HCT116 (cell line): ENCODE results near the gene POU2AF1. TPM values are rescaled to one million over a fixed set of nuclear protein-coding genes. Genes with fewer than 3 reads are reported as not detected.

ENCODE experiments used
- ATAC-seq: fragments of 200-7000 bp; cut with Tn5 transposase; 2 replicates; pipeline ENCODE4 v1.9.1; 2020; ENCODE audit warnings: mild to moderate bottlenecking, moderate library complexity
- BruUV-seq: library from RNA; stranded (reverse); fragments of 400-500 nt; replicated peaks from 2 replicates; lab custom pipeline; 2021; lab: Mats Ljungman, UMichigan
- CTCF ChIA-PET: fragments of 300-600 bp; sonication (Branson Sonifier 250); formaldehyde crosslinking; loops from one replicate; lab custom pipeline; 2021; ENCODE audit warnings: antibody characterized with exemption; lab: Charles Lee
- POLR2A ChIA-PET: fragments of 300-600, 350-600 bp; sonication (Branson Sonifier 250); formaldehyde crosslinking; loops from one replicate; lab custom pipeline; 2021; ENCODE audit warnings: antibody characterized with exemption; lab: Charles Lee
- RAD21 ChIA-PET, 2 experiments: fragments of 300-600 bp; sonication (Branson Sonifier 250); formaldehyde crosslinking; loops; one replicate each; lab custom pipeline; 2023; ENCODE audit warnings: low total read pairs in 2 of 2; ENCODE audit not compliant: uncharacterized antibody in 2 of 2, unreplicated experiment in 2 of 2, low non-redundant PET in 1 of 2; lab: Charles Lee
- DNase-seq: peaks from one replicate; pipeline ENCODE4 v3.0.0-alpha.2; 2010; ENCODE audit warnings: low read depth, low spot score
- H2AFZ ChIP-seq: fragments of 200-600 bp; shearing (Covaris generic), sonication (generic); 2 replicates; pipeline ENCODE4 v1.6.1; 2017; ENCODE audit warnings: low read depth, mixed run types, mixed read lengths, antibody characterized with exemption, low read length; ENCODE audit not compliant: poor library complexity, severe bottlenecking
- H3K27ac ChIP-seq: 2 replicates; pipeline ENCODE4 v1.5.1; 2012; ENCODE audit warnings: low read depth, low read length
- H3K27me3 ChIP-seq: fragments of 200-600 bp; sonication (generic); 2 replicates; pipeline ENCODE4 v1.6.1; 2016; ENCODE audit warnings: mixed run types, low read length, mixed read lengths; ENCODE audit not compliant: insufficient read depth
- H3K36me3 ChIP-seq, 2 experiments: fragments of 200-500 bp in 1 of 2; fragments of 200-600 bp in 1 of 2; sonication (Bioruptor generic) in 1 of 2; sonication (generic) in 1 of 2; 2 replicates each; pipeline versions ENCODE4 v1.5.1 to v1.6.1; 2014 to 2016; ENCODE audit warnings: low read length in 2 of 2, inconsistent platforms in 1 of 2, mixed read lengths in 1 of 2, mixed run types in 1 of 2; ENCODE audit not compliant: insufficient read depth in 2 of 2, control insufficient read depth in 1 of 2
- H3K4me1 ChIP-seq, 2 experiments: fragments of 200-600 bp in 1 of 2; sonication (generic) in 1 of 2; 2 replicates each; pipeline versions ENCODE4 v1.5.1 to v1.6.1; 2012 to 2017; ENCODE audit warnings: low read length in 2 of 2, inconsistent platforms in 1 of 2, mild to moderate bottlenecking in 1 of 2, mixed read lengths in 1 of 2, mixed run types in 1 of 2, moderate library complexity in 1 of 2; ENCODE audit not compliant: insufficient read depth in 2 of 2, control insufficient read depth in 1 of 2
- H3K4me2 ChIP-seq: fragments of 200-600 bp; sonication (generic); 2 replicates; pipeline ENCODE4 v1.6.1; 2017; ENCODE audit warnings: mixed run types, low read length, mixed read lengths
- H3K4me3 ChIP-seq, 2 experiments: fragments of 200-600 bp in 1 of 2; sonication (generic) in 1 of 2; replicated peaks in 1 of 2; 2 replicates each; pipeline ENCODE4 v1.5.1; 2011 to 2016; ENCODE audit warnings: low read length in 2 of 2, control low read depth in 1 of 2, low read depth in 1 of 2, mild to moderate bottlenecking in 1 of 2, mixed read lengths in 1 of 2, mixed run types in 1 of 2
- H3K79me2 ChIP-seq: fragments of 200-600 bp; sonication (generic); 2 replicates; pipeline ENCODE4 v1.6.1; 2017; ENCODE audit warnings: mild to moderate bottlenecking, mixed run types, low read length, moderate library complexity, mixed read lengths; ENCODE audit not compliant: insufficient read depth
- H3K9ac ChIP-seq: fragments of 200-600 bp; sonication (generic); 2 replicates; pipeline ENCODE4 v1.6.1; 2016; ENCODE audit warnings: low read length, mixed read lengths
- H3K9me2 ChIP-seq: fragments of 200-600 bp; sonication (generic), shearing (Covaris generic); 2 replicates; pipeline ENCODE4 v1.6.1; 2017; ENCODE audit warnings: mixed run types, mild to moderate bottlenecking, moderate library complexity; ENCODE audit not compliant: insufficient read depth
- H3K9me3 ChIP-seq, 2 experiments: fragments of 200-500 bp in 1 of 2; fragments of 200-600 bp in 1 of 2; sonication (Bioruptor generic) in 1 of 2; sonication (generic) in 1 of 2; 2 replicates each; pipeline ENCODE4 v1.6.1; 2014 to 2017; ENCODE audit warnings: low read length in 2 of 2, mixed read lengths in 2 of 2, inconsistent platforms in 1 of 2, low read depth in 1 of 2, mild to moderate bottlenecking in 1 of 2, mixed run types in 1 of 2, moderate library complexity in 1 of 2; ENCODE audit not compliant: control insufficient read depth in 1 of 2, insufficient read depth in 1 of 2
- H4K20me1 ChIP-seq: fragments of 200-600 bp; sonication (generic), shearing (Covaris generic); 2 replicates; pipeline ENCODE4 v1.6.1; 2017; ENCODE audit warnings: mixed run types, mild to moderate bottlenecking, moderate library complexity; ENCODE audit not compliant: insufficient read depth
- CBX3 ChIP-seq: IDR thresholded peaks from 2 replicates; pipeline ENCODE4 v1.6.1; 2012; ENCODE audit warnings: low read depth
- EZH2 ChIP-seq: fragments of 200-600 bp; sonication (generic); IDR thresholded peaks from 2 replicates; pipeline ENCODE4 v1.6.1; 2017; ENCODE audit warnings: antibody characterized with exemption, mixed run types
- FOSL1 ChIP-seq: IDR thresholded peaks from 2 replicates; pipeline ENCODE4 v1.6.1; 2012; ENCODE audit warnings: low read depth
- JUND ChIP-seq: IDR thresholded peaks from 2 replicates; pipeline ENCODE4 v1.6.1; 2012
- POLR2A ChIP-seq: IDR thresholded peaks from 2 replicates; pipeline ENCODE4 v1.7.0; 2011; ENCODE audit warnings: borderline replicate concordance; ENCODE audit not compliant: insufficient read depth, insufficient read length; ENCODE audit errors: extremely low read depth
- RAD21 ChIP-seq: IDR thresholded peaks from 2 replicates; pipeline ENCODE4 v1.6.1; 2012; ENCODE audit warnings: low read depth, mild to moderate bottlenecking
- REST ChIP-seq: IDR thresholded peaks from 2 replicates; pipeline ENCODE4 v1.6.1; 2012; ENCODE audit warnings: low read depth
- SP1 ChIP-seq: IDR thresholded peaks from 2 replicates; pipeline ENCODE4 v1.6.1; 2012; ENCODE audit warnings: low read depth
- SRF ChIP-seq: IDR thresholded peaks from 2 replicates; pipeline ENCODE4 v1.6.1; 2012; ENCODE audit warnings: low read depth
- TCF7L2 ChIP-seq: IDR thresholded peaks from 2 replicates; pipeline ENCODE4 v1.7.0; 2011; ENCODE audit warnings: borderline replicate concordance, inconsistent platforms; ENCODE audit not compliant: insufficient read depth, insufficient read length; ENCODE audit errors: extremely low read depth
- YY1 ChIP-seq: IDR thresholded peaks from 2 replicates; pipeline ENCODE4 v1.6.1; 2011; ENCODE audit warnings: low read length, low read depth, moderate library complexity, mild to moderate bottlenecking; ENCODE audit not compliant: insufficient replicate concordance; ENCODE audit errors: extremely low read depth
- ZFX ChIP-seq: fragments of 450-650 bp; IDR thresholded peaks from 2 replicates; pipeline ENCODE4 v1.6.1; 2017
- ZNF274 ChIP-seq: fragments of 200-500 bp; sonication (Bioruptor generic); IDR thresholded peaks from 2 replicates; pipeline ENCODE4 v1.6.1; 2014; ENCODE audit warnings: mild to moderate bottlenecking, low read depth, low read length, inconsistent platforms
- intact Hi-C: fragments of 100-400 bp; cut with micrococcal nuclease; formaldehyde crosslinking; loops from 2 replicates; pipeline ENCODE4 v1.10.0; 2022
- total RNA-seq: library from RNA; stranded (reverse); gene quantifications from one replicate; pipeline ENCODE4 v1.2.1, GENCODE V29; 2021; ENCODE audit not compliant: unreplicated experiment
- TF ChIP-seq, protein P1 (sequence below), 3 experiments: fragments of 200-600 bp in 1 of 3; sonication (generic) in 1 of 3; IDR thresholded peaks in 2 of 3; conservative IDR thresholded peaks in 1 of 3; 2 replicates each; pipeline ENCODE4 v1.5.1; 2012 to 2017; ENCODE audit warnings: low read depth in 2 of 3, low read length in 2 of 3, antibody characterized with exemption in 1 of 3, borderline replicate concordance in 1 of 3, control low read depth in 1 of 3, mild to moderate bottlenecking in 1 of 3, mixed read lengths in 1 of 3, mixed run types in 1 of 3, moderate library complexity in 1 of 3; ENCODE audit not compliant: insufficient read depth in 1 of 3

The POU2AF1 gene
- total RNA-seq, 1 experiment from 2014 or later: 0.17 TPM

DNA sequence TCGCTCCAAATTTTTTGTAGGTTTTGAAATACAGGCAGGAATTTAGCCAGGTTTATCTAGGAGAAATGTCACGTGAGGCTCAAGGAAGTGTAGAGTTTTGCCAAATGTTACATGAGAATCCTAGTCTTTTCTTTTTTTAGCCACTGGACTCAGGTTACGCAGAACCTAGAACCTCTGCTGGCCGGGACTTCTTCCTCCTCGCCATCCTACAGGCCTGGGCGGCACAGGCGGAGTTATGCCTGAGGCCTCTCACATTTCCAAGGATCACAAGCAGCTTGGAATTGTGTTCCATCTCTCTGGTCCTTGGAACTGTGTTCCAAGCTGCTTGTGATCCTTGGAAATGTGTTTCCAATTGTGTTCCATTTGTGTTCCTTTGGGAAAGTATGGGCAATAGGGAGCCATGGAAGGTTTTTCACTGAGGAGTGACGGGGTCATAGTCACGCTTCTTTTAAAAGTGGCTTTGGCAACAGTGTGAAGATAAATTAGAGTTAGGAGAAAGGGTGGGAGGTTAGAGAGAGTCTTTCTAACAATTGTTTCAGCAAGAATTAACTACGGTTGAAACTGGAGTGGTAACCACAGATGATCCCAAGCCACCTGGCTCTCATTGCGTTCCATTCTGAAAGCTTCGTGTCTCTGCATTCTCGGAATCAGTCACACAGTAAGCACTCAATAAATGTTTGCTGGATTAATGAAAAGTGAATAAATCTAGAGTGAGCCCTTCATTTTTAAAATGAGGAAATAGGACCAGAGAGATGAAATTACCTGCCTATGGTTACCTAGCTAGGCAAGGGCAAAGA, 12.5 kb upstream of the POU2AF1 start:
- Histone ChIP-seq H3K9me3 (no peaks in the 10 kb centered on the region), H3K9ac (no peak overlapping the region), H3K9me2 (no peaks in the 10 kb centered on the region), H3K4me3 (no peak overlapping the region), H3K36me3 (no peaks in the 10 kb centered on the region), H3K27ac (no peak overlapping the region), H4K20me1 (no peaks in the 10 kb centered on the region), H3K4me2 (no peak overlapping the region), H3K27me3 (peaks cover 5% of the 10 kb centered on the region; the same call in 1 of the 2 replicates), H2AFZ (no peak overlapping the region), H3K4me1 (no peaks in the 10 kb centered on the region), H3K79me2 (no peaks in the 10 kb centered on the region)
- DNase-seq (no peak), ATAC-seq (no peak)
- ChIA-PET POLR2A (no interaction called here), RAD21 (no interaction called here), CTCF (no interaction called here)
- intact Hi-C loops: no loop called here
- TF ChIP-seq EZH2: no peak
- TF ChIP-seq SRF: no peak
- no TSS peak for BruUV-seq

DNA sequence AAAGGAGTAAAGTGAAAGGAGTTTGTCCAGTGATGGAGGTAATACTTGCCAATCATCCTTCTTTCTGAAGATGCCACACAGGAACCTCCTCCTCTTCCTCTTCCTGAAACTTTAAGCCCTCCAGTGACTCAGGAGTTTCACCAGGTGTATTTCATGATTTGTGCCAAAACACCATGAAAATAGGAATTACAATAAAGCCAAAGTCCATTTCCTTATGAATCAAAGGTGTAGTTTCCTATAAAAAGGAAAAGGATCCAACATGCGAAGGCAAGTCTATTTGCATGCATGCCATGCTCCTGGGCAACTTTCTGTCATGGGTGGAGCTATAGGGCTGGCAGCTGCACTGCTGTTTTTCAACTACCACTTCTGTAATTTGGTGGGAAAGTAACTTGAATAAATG, 9.8 kb upstream of the POU2AF1 start:
- intact Hi-C loops: no loop called here
- H3K4me2 ChIP-seq: no peak overlapping the region
- no TSS peak for BruUV-seq
- H3K27ac ChIP-seq: no peak overlapping the region
- no peaks in the 10 kb centered on the region for H3K36me3 ChIP-seq
- ChIA-PET RAD21 (interaction anchor here in 1 of 2 experiments (0.6 kb wide), 1 partner anchor 157 kb away, joined by 3 read pairs; no protein-coding TSS in a partner anchor), CTCF (no interaction called here)
- H3K79me2 ChIP-seq: no peaks in the 10 kb centered on the region
- H3K9ac ChIP-seq: no peak overlapping the region
- TF ChIP-seq, protein P1, sequence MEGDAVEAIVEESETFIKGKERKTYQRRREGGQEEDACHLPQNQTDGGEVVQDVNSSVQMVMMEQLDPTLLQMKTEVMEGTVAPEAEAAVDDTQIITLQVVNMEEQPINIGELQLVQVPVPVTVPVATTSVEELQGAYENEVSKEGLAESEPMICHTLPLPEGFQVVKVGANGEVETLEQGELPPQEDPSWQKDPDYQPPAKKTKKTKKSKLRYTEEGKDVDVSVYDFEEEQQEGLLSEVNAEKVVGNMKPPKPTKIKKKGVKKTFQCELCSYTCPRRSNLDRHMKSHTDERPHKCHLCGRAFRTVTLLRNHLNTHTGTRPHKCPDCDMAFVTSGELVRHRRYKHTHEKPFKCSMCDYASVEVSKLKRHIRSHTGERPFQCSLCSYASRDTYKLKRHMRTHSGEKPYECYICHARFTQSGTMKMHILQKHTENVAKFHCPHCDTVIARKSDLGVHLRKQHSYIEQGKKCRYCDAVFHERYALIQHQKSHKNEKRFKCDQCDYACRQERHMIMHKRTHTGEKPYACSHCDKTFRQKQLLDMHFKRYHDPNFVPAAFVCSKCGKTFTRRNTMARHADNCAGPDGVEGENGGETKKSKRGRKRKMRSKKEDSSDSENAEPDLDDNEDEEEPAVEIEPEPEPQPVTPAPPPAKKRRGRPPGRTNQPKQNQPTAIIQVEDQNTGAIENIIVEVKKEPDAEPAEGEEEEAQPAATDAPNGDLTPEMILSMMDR (IDR thresholded peaks at IDR 0.05 in 2 of 3, conservative IDR thresholded peaks at IDR 0.05 in 1 of 3; ENCODE audit: borderline replicate concordance in 1 of 3, insufficient read depth in 1 of 3, low read depth in 2 of 3, low read length in 2 of 3): no peak
- TF ChIP-seq ZNF274 (no peak), JUND (no peak), SRF (no peak), REST (no peak), ZFX (no peak), SP1 (no peak), RAD21 (no peak), FOSL1 (no peak), CBX3 (no peak), YY1 (no peak), POLR2A (no peak), TCF7L2 (no peak)
- TF ChIP-seq, all 23 proteins: peak for 0
- Histone ChIP-seq H2AFZ (no peak overlapping the region), H3K4me1 (no peaks in the 10 kb centered on the region), H3K4me3 (no peak overlapping the region), H3K9me2 (no peaks in the 10 kb centered on the region), H3K27me3 (peaks cover 4% of the 10 kb centered on the region; the same call in 1 of the 2 replicates), H3K9me3 (no peaks in the 10 kb centered on the region), H4K20me1 (no peaks in the 10 kb centered on the region)
- POLR2A ChIA-PET: interaction anchor here (0.5 kb wide), 1 partner anchor 1200 kb away, joined by 3 read pairs; no protein-coding TSS in a partner anchor
- DNase-seq (no peak), ATAC-seq (no peak)
